ENCODE data around the gene TIMP4.

The TIMP4 gene

DNA sequence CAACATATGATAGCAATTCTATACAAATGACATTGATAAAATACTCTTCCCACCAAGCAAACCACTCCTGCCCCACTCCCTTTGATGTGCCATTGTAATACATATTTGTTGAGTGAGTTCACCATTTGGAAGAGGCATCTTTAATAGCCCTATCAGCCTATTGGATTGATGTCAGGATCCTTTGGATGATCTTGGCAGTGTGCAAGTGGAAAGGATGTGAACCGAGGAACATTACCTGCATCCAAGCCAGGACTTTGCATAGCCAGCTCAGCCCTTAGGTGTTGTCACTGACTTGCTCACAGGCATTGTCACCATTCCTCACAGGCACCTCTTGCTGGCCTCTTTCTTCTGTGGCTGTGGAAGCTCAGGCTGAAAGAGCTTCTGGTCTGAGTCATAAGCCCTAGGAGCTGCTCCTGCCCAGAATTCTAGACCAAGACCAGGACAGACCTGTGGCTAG, 16.5 kb upstream of the TIMP4 start:
- H3K9me2 ChIP-seq (replicated peaks; ENCODE audit: low read depth, low read length), result no peaks in the 10 kb centered on the region
- H3K4me3 ChIP-seq (ENCODE audit: low read length, poor library complexity, severe bottlenecking), result no peak overlapping the region
- H3K9ac ChIP-seq (ENCODE audit: low read depth, low read length, poor library complexity, severe bottlenecking), result no peak overlapping the region
- no peaks in the 10 kb centered on the region for H3K27me3 ChIP-seq (ENCODE audit: insufficient read depth, low read length, poor library complexity, severe bottlenecking)
- H3K79me2 ChIP-seq (ENCODE audit: insufficient read depth, low read length), result no peaks in the 10 kb centered on the region
- no peaks in the 10 kb centered on the region for H3F3A ChIP-seq (ENCODE audit: low read depth)
- no peak overlapping the region for H3K4me2 ChIP-seq (ENCODE audit: low read depth, low read length, poor library complexity, severe bottlenecking)
- H3K9me3 ChIP-seq (ENCODE audit: insufficient read depth, low read depth, low read length), result peaks cover 5% of the 10 kb centered on the region; the same call in 1 of the 2 replicates
- H3K36me3 ChIP-seq (ENCODE audit: insufficient read depth, low read length), result no peaks in the 10 kb centered on the region
- peaks cover 22% of the 10 kb centered on the region for H3K4me1 ChIP-seq (ENCODE audit: insufficient read depth, low read length, poor library complexity, severe bottlenecking)
- TF ChIP-seq, protein P1, sequence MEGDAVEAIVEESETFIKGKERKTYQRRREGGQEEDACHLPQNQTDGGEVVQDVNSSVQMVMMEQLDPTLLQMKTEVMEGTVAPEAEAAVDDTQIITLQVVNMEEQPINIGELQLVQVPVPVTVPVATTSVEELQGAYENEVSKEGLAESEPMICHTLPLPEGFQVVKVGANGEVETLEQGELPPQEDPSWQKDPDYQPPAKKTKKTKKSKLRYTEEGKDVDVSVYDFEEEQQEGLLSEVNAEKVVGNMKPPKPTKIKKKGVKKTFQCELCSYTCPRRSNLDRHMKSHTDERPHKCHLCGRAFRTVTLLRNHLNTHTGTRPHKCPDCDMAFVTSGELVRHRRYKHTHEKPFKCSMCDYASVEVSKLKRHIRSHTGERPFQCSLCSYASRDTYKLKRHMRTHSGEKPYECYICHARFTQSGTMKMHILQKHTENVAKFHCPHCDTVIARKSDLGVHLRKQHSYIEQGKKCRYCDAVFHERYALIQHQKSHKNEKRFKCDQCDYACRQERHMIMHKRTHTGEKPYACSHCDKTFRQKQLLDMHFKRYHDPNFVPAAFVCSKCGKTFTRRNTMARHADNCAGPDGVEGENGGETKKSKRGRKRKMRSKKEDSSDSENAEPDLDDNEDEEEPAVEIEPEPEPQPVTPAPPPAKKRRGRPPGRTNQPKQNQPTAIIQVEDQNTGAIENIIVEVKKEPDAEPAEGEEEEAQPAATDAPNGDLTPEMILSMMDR (conservative IDR thresholded peaks at IDR 0.05; ENCODE audit: low read length), result no peak
- no peak for TF ChIP-seq EZH2phosphoT487 (IDR thresholded peaks at IDR 0.05; ENCODE audit: borderline replicate concordance)
- H2AFZ ChIP-seq (ENCODE audit: low read length), result no peak overlapping the region
- no peaks in the 10 kb centered on the region for H4K20me1 ChIP-seq (ENCODE audit: insufficient read depth, low read length, poor library complexity, severe bottlenecking)

DNA sequence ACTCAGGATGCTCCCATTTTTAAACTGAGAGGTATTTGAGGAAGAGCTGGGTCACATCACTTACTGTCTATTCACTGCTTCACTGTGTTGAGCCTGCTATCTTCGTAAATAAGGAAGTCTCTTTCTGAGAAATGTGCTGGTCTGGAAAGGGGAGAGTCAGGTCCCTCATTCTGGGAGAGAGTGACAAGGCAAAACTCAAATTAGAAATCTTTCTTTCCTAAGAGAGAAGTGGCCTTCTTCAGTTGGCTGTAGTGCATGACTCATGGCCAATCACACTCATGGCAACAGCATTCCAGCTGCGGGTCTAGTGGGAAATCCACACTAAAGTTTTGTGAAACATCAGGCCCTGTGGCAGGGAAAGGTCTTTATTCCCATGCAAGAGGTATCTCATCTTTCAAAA, 11.5 kb upstream of the TIMP4 start:
- no peaks in the 10 kb centered on the region for H3K36me3 ChIP-seq (ENCODE audit: insufficient read depth, low read length)
- H4K20me1 ChIP-seq (ENCODE audit: insufficient read depth, low read length, poor library complexity, severe bottlenecking), result no peaks in the 10 kb centered on the region
- H2AFZ ChIP-seq (ENCODE audit: low read length), result no peak overlapping the region
- no peaks in the 10 kb centered on the region for H3K4me1 ChIP-seq (ENCODE audit: insufficient read depth, low read length, poor library complexity, severe bottlenecking)
- no peaks in the 10 kb centered on the region for H3K79me2 ChIP-seq (ENCODE audit: insufficient read depth, low read length)
- no peak overlapping the region for H3K9ac ChIP-seq (ENCODE audit: low read depth, low read length, poor library complexity, severe bottlenecking)
- no peaks in the 10 kb centered on the region for H3K9me2 ChIP-seq (replicated peaks; ENCODE audit: low read depth, low read length)
- H3K4me3 ChIP-seq (ENCODE audit: low read length, poor library complexity, severe bottlenecking), result no peak overlapping the region
- H3K9me3 ChIP-seq (ENCODE audit: insufficient read depth, low read depth, low read length), result peaks cover 5% of the 10 kb centered on the region; the same call in 1 of the 2 replicates
- no peaks in the 10 kb centered on the region for H3K27me3 ChIP-seq (ENCODE audit: insufficient read depth, low read length, poor library complexity, severe bottlenecking)
- H3K4me2 ChIP-seq (ENCODE audit: low read depth, low read length, poor library complexity, severe bottlenecking), result no peak overlapping the region
- H3F3A ChIP-seq (ENCODE audit: low read depth), result no peaks in the 10 kb centered on the region
- TF ChIP-seq EZH2phosphoT487 (IDR thresholded peaks at IDR 0.05; ENCODE audit: borderline replicate concordance), result no peak
- TF ChIP-seq, protein P1 (conservative IDR thresholded peaks at IDR 0.05; ENCODE audit: low read length), result no peak

DNA sequence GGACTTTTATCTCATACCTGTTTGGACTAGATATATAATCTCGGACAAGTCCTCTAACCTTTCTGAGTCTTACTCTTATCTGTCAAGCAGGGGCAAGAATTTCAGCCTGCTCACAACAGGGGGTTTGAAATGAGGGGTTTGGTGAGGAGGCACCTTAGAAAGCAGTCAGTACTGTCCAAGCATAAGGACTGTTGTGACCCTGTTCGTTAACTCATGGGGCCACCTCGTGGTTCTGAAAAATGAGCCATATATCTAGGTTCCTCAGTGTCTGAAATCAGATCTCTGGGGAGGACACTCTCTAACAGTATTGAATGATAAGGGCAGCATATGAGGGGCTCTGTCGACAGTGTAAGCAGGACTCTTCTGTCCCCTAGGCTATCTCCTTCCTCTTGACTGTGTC, 7.2 kb upstream of the TIMP4 start:
- Histone ChIP-seq H2AFZ (ENCODE audit: low read length) (no peak overlapping the region), H3K79me2 (ENCODE audit: insufficient read depth, low read length) (no peaks in the 10 kb centered on the region), H3K9me3 (ENCODE audit: insufficient read depth, low read depth, low read length) (no peaks in the 10 kb centered on the region), H3K9me2 (replicated peaks; ENCODE audit: low read depth, low read length) (no peaks in the 10 kb centered on the region), H3K4me1 (ENCODE audit: insufficient read depth, low read length, poor library complexity, severe bottlenecking) (no peaks in the 10 kb centered on the region), H3K27me3 (ENCODE audit: insufficient read depth, low read length, poor library complexity, severe bottlenecking) (no peaks in the 10 kb centered on the region), H3K4me2 (ENCODE audit: low read depth, low read length, poor library complexity, severe bottlenecking) (no peak overlapping the region), H3K4me3 (ENCODE audit: low read length, poor library complexity, severe bottlenecking) (no peak overlapping the region), H3K9ac (ENCODE audit: low read depth, low read length, poor library complexity, severe bottlenecking) (no peak overlapping the region), H4K20me1 (ENCODE audit: insufficient read depth, low read length, poor library complexity, severe bottlenecking) (no peaks in the 10 kb centered on the region), H3F3A (ENCODE audit: low read depth) (no peaks in the 10 kb centered on the region), H3K36me3 (ENCODE audit: insufficient read depth, low read length) (no peaks in the 10 kb centered on the region)
- TF ChIP-seq, protein P1 (conservative IDR thresholded peaks at IDR 0.05; ENCODE audit: low read length), result no peak
- no peak for TF ChIP-seq EZH2phosphoT487 (IDR thresholded peaks at IDR 0.05; ENCODE audit: borderline replicate concordance)

All from Loucy (cell line).